GM21576 (cell line): ENCODE data around the gene SMG7.

ENCODE experiments used
- ATAC-seq: cut with Tn5 transposase; IDR thresholded peaks from one replicate; pipeline ENCODE4 v1.9.1; 2021; ENCODE audit warnings: mild to moderate bottlenecking, moderate library complexity; ENCODE audit not compliant: unreplicated experiment

The SMG7 gene

DNA sequence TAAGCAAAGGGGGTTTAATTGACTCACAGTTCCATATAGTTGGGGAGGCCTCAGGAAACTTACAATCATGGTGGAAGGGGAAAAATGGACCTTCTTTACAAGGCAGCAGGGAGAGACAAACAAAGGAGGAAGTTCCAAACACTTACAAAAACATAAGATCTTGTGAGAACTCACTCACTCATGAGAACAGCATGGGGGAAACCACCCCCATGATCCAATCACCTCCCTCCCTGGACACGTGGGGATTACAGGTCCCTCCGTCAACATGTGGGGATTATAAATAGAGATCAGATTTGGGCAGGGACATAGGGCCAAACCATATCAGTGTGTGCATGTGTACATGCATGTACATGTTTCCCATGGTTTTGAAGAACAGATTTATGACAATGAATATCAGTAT lies 5.5 kb upstream of the SMG7 start:
- ATAC-seq, result no peak

DNA sequence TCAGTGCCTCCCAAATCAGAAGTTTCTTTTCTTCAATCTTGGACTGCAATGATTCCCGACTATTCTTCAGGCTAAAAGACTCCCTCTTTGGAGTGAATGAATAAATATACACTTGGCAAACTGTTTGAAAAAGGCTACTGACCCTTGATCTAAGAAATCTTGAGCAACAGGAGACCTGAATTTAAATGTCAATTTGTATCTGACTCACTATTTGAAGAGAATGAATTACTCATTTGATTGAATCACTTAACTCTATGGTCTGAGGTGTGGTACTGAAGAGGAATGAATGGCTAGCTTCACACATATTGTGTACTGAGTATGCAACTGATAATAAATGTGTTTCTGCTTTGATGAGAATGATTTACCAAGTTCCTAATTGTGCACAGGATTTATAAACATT lies 4.6 kb upstream of the SMG7 start:
- no peak for ATAC-seq

DNA sequence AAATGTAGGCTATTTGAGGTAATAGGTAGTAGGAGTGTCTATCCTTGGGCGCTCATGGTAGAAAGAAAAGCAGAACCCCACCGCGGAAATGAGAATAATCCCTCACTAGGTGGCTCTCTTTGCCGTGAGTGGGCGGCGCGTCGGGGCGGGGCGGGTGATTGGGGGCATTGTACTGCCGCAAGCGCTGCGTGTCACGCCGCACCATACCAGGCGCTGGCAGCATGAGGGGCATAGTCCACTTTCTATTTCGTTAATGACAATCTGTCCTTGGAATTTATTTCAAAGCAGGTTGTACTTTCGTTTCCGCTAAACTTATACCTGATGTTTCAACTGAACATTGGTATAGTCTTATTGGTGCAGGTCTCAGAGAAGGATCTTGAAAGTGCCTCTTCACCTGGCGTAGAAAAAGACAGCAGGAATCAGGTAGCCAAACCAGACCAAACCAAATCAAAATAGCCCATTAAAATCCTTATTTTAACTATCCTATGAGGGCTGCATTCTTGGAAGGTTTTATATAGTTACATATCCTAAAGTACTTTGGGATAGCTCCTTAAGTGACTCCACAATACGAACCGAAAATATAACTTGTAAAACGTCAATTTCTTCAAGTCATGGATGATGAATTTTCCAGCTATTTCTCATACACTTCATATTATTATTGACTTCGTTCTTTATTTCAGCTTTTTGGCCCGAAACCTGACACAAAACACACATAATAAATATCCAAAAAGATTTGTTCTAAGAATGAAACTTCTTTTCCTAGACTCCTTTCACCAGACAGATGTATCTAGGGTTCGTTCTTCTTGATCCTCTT lies 1.9 kb upstream of the SMG7 start:
- ATAC-seq, result peak; percentile 40

DNA sequence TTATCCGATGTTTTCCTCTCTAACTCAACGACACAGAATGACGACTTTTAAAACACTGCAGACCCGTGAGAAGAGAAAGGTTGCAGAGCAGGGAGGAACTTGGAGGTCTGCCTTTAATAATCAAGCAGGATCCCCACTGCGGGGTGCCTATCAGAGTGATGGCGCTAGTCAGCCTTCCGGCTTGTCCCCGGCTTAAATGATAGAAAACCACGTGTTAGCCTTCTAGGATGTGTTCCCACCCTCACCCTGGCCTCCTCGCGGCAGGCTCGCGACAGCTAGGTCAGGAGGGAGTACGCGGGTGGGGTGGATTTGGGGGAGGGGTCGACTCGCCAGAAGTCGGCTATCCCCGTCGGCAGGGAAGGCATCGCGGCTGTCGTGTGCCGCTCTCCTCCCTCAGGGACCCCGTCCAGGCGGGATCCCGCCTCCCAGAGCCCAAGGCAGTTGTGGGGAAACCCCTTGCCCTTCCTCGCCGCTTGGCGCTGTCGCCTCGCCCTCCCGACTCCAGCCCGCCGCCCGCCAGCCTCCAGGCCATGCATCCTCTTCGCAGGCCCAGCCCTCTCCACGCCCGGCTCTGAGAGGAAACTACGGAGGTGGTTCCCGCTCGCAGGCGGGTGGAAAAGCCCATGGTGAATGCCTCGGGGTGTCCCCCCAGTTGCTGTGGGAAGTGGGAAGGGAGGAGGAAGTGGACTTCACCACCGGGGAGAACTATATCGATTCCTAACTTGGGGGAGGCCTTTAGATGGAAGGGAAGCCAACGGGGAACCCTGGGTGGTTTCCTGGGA lies 1.1 kb upstream of the SMG7 start:
- ATAC-seq, result peak; percentile 30

DNA sequence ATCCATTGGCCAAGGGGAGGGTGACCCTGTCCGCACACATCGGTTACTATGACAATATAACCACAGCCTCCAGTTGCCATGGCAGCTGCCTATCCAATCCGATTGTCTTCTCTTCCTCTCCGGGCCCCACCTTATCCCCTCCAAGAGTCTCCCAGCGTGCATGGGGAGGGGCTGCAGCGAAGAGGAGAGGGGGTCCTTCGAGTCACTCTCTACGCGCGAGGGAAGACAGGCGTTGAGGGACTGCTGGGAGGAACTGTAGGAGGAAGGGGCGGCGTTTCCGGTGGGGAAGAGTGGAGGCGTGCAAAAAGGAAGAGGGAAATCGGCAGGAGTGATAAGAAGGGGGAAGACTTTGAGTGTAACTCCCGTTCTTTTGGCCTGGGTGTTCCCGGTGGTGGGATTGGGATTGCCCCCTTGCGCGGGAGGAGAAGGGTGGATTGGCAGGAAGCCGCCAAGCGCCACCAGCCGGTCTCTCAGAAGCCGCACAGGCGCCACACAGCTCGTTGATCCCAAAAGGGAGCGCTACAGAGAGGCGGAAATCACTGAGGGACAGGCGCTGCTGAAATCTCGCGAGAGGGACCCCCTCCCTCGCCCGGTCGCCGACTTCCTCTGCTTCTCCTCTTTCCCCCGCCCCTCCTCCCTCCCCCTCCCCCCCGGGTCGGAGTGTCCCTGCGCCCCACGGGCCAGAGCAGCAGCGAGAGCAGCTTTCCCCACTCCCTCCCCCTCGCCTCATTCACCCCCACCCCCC lies 384 bp upstream of the SMG7 start:
- peak; percentile 42 for ATAC-seq

DNA sequence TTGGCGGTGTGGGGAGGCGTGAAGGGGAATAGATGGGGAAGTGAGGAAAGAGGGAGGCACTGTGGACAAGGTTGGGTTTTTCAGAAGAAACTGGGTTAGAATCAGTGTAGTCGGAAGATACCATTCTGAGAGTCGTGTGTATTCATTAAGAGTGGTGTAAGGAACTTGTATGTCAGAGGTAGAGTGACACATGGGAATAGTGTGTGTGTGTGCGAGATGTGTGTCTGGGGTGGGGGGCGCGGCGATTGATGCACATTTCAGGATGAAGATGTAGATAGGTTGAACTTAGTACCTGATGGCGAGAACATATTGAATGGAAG lies 878 bp downstream of the SMG7 start:
- no peak for ATAC-seq

DNA sequence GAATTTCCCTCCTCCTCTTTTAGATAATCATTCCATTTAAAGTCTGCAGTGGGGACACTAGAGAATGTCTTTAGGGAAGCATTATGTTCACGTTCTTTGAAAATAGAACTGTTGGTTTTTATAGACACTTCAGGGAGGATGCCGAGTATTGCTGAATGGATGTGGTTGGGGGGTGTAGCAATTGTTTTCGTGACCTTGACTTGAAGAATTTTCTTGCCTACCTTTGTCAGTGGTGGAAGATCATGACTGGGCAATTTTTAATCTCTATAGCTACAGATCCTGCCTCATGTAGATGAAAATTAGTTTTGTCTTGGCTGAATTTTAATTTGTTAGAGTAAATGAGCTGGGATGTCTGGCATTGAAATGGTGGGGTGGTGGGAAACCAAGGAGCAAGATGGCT lies 3.8 kb downstream of the SMG7 start:
- no peak for ATAC-seq

DNA sequence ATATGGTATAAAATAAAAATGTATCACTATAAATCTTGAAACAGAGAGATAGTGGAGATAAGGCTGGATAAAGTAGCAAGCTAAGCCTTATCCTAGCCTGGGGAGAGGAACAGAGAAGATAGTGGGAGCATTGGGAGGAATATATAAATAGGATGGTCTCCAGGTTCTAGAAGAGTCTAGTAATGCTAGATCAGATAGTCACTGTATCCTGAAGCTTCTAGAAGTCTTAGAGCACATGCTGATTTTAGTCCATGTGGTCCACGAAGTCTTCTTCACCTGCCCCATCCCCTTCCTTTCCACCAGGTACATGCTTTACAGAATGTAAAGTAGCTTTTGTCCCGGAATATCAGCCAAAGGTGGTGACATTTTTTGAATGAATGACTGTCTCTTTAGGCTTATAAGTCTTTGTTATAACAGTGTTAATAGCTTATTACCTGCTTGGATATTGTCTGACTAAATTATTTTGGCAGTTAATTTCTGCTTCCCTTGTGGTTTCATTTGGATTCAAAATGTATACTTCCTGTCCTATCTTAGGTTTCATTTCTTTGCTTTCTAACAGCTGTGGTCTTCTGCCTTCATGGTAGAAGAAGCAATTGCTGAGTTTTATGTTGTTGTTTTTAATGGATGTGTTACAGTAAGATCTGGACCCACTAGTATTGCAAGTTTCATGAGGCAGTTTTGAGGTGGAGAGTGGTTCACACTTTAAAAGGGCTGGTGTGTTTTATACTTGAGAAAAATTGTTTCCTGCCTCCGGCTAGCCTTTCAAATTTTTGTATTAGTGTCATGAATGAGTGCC lies 5.9 kb downstream of the SMG7 start:
- peak; percentile 48 for ATAC-seq

DNA sequence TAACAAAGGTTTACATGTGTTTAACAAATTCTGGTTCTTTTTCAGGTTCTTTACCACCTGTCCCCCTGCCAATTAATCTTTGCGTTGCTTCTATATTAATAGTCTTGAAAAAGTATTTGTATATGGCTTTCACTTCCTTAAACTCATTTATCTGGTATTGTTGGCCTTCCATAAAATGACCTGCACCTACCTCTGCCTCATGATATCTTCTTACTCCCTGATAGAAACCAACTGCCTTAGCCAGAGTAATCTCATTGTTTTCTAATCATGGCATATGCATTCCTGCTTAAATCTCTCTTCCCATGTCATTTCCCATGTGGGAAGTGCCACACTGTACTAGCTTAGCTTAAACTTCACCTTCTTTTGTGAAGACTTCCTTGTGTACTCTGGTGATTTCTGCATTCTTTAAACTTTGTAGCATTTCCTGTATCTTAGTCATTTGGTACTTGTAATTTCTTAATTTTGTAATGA lies 8.7 kb downstream of the SMG7 start:
- ATAC-seq, result peak; percentile 66

DNA sequence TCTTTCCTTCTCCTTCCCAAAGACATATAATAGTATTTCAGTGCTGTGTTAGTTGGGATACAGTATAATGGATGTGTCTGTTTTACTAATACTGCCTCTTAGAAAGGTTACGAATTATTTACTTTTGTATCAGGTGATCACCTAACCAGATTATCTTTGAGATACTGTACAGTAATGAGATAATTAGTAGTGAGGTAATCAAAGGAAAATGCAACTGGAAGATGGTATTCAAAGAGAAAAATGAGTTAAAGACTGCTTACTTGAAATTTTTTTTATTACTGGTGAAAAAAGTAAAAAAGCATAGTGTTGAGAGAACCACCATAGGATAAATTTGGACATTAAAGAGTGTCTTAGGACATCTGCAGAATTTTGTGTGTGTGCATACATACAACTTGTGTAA lies 10.9 kb downstream of the SMG7 start:
- ATAC-seq, result no peak

DNA sequence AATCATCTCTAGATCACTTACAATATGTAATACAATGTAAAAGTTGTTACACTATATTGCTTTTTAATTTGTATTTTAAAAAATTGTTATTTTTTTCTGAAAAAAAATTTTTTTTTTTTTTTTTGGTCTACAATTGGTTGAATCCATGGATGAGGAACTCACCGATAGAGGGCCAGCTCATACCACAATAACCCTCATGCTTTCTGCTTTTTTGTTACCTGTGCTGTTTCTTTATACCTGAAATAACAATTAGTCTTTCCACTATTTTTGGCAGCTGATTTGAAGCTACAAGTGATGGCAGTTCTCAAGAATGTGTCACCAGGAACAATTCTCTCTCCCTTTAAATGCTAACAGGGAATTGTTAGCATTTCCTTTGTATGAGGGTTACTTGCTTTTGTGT lies 12.0 kb downstream of the SMG7 start:
- no peak for ATAC-seq

DNA sequence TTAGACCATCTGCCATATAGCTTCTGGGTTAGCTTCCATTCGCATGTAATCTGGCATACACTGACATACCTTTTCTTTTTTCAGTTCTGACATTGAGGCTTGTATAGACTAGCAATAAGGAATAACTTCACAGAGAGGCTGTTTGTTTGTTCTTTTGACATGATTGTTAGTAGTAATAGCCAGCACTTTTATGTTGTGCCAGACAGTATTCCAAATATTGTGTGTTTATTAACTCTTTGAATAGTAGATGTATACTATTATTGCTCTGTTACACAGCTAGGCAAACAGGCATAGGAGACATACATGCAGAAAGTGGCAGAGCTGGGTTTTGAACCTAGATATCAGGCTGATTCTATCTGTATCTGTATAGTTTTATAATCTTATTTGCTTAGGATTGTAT lies 12.6 kb downstream of the SMG7 start:
- ATAC-seq, result no peak

DNA sequence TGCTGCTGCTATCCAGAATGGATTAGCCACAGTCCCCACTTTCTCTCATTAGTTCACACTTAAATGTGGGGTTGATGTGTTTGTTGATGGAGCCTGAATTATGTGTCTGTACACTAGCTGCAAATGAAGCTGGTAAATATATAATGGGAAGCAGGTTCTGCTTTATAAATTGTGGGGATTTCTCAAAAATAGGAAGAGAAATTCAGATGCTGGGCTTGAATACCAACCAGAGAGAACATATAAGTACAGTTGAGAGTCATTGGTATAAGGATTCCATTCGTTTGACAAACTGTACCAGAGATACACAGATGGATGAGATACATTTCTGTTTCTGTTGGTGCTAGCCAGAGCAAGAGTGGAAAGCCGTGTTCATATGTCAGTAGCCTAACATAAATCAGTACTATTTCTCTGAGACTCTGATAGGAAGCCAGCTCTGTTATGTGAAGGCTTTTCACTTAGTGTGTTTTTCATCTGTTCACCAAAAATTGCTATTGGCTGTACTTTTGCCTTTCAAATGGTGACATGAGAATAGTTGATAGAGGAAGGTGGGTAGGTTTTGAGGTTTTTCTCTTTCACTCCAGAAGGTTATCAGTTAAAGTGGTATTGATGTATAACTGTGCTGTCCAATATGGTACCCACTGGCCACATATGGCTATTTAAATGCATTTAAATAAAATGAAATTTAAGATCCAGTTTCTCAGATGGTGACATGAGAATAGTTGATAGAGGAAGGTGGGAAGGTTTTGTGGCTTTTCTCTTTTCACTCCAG lies 15.6 kb downstream of the SMG7 start:
- no peak for ATAC-seq

DNA sequence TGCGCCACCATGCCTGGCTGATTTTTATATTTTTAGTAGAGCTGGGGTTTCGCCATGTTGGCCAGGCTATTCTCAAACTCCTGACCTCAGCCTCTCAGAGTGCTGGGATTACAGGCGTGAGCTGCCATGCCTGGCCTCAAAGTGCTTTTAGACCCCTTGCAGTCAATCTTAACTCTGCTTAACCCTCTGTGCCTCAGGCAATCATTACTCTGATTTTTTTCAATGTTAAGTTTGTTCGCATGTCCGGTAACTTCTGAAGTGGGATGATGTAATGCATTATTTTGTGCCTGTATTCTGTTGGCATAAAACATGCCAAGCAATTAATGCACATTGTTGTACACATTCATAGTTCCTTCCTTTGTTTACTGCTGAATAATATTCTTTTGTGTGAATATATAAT lies 18.6 kb downstream of the SMG7 start:
- no peak for ATAC-seq

DNA sequence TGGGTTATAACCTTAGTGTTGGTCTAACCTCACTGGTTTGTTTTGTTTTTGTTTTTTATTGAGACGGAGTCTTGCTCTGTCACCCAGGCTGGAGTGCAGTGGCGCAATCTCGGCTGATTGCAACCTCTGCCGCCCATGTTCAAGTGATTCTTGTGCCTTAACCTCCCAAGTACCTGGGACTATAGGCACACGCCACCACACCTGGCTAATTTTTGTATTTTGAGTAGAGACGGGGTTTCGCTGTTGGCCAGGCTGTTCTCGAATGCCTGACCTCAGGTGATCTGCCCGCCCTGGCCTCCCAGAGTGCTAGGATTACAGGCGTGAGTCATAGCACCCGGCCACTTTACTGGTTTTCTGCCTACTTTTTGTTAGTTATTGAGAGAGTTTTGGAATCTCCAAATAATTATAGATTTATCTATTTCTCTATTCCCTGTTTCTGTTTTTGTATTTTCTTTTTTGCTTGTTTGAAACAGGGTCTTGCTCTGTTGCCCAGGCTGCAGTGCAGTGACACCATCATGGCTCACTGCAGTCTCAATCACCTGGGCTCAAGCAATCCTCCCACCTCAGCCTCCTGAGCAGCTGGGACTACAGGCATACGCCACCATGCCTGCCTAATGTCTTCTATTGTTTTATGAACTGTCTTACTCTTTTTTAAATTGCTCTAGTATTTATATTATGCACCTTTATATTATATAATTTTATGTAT lies 21.4 kb downstream of the SMG7 start:
- no peak for ATAC-seq

DNA sequence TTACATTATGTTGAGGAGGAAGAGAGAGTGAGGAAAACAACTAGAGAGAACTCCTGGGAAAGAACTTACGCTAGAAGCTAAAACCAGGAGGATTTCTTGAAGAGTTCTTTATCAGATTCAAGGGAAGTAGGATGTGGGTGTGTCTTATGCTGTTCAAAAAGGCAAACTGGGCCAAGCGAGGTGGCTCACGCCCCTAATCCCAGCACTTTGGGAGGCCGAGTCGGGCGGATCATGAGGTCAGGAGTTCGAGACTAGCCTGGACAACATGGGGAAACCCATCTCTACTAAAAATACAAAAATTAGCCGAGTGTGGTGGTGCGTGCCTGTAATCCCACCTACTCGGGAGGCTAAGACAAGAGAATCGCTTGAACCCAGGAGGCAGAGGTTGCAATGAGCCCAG lies 23.1 kb downstream of the SMG7 start:
- ATAC-seq, result no peak

DNA sequence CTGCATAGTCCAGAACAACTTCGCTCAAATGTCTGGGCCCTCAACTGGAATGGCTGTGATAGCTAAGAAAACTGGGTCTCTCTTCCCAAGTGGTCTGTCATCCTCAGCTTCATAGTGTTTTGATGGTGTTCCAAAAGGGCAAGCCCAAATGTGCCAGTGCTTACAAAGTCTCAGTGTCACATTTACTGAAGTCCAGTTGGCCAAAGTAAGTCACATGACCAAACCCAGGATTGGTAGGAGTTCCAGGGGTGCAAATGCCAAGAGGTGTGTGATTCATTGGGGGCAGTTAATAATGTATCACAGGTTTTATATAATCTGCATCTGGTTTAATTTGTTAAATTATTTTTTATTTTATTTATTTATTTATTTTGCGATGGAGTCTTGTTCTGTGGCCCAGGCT lies 24.9 kb downstream of the SMG7 start:
- no peak for ATAC-seq

DNA sequence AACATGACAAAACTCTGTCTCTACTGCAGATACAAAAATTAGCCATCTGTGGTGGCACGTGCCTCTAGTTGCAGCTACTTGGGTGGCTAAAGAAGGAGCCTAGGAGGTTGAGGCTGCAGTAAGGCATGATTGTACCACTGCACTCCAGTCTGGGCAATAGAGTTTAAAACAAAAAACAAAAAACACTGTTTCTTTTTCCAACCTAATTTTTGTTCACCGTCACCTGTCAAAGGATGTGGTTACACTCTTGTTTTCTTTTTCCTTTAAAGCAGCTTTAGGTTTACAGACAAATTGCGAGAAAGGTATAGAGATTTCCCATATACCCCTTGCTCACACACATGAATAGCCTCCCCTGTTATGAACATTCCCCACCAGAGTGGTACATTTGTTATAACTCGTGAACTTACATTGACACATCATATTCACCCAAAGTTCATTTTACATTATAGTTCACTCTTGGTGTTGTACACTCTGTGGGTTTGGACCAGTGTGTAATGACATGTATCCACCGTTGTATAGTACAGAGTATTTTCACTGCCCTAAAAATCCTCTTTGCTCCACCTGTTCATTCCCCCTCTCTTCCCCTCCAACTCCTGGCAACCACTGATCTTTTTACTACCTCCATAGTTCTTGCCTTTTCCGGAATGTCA lies 26.2 kb downstream of the SMG7 start:
- ATAC-seq, result no peak

DNA sequence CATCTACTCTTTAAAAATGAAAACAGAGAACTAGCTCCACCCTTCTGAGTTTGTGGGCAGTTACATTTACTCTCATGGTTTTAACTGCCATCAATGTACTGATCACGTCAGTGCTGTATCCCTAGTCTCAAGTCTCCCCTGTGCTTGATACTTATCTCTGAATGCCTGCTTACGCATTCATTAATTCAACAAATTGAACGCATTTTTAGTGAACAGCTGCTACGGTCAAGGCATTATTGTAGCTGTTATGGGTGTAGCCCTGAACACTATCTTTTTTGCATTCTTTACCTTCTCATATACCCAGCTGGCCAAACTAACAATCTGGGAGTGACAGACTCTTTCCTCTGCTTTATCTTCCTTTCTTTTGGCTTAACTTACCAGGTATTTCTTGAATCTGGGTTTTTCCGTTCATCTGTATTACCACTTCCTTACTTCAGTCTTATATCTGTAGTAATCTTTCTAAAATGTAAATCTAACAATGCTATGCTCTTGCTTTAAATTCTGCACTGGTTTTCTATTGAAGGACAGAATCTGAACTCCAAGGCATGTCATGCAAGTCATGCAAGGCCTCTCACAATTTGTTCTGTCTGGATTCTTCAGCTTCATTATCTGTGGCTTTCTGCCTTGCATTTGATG lies 33.3 kb downstream of the SMG7 start:
- no peak for ATAC-seq
